ENCODE measurements around the gene CDKAL1. TPM values are rescaled to one million over a fixed set of nuclear protein-coding genes. Genes with fewer than 3 reads are reported as not detected.

Gene CDKAL1
- total and polyA plus RNA-seq, 2 of the 13 experiments (the other 11 are each of a cell fraction or from before 2014, with no cell fraction given): 9.5 to 27.7 TPM

DNA sequence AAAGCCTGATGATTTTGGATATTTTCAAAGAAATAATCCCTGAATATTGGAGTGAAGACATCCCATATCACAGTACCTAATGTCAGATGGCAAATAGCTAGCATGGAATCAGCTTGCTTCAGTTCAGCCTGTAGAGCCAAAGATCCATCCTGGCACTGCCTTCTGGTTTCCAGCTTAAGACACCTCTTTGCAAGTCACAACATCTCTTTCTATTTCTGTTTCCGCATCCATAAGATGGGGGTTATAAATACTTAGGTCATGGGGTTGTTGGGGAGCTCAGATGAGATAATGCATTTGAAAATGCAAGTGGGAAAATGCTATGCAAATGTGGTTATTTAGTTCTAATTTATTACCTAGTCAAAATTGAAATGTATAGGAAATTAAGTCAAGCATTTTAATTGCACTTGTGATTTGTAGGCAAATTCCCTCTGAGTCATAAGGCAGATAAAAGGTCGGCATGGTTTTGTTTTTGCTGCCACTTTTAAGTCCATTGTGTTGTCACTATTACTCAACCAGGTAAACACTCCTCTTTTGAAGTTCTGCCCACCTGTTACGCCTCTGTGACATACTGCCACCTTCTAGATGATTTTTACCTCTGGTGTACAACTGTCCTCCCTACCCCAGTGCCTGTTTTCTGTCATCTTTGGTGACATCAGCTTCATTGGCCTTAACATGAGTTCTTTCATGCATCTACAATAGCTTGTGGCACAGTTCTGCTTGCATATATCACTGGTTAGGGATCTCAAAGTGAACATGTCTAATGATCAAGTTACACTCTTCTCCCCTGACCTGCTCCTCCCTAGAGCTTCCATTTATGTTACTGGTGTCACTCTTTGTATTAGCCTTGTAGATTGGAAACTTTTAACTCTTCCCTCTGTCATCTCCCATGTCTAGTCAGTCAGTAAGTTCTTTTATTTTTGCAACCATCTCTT, 96.6 kb downstream of the CDKAL1 start (continued):
- TF ChIP-seq PCBP2 (optimal IDR thresholded peaks at IDR 0.05; ENCODE audit: low read depth, low read length, poor library complexity, severe bottlenecking): no peak
- no peak for TF ChIP-seq ZNF761 (CRISPR knock-in tag; conservative IDR thresholded peaks at IDR 0.05)
- peak; percentile 24; the same call in 1 of the 2 replicates for TF ChIP-seq ELF3 (CRISPR knock-in tag; IDR thresholded peaks at IDR 0.05)
- TF ChIP-seq KLF12 (CRISPR knock-in tag; IDR thresholded peaks at IDR 0.05; ENCODE audit: borderline replicate concordance): no peak
- TF ChIP-seq ZFP1 (CRISPR knock-in tag; IDR thresholded peaks at IDR 0.05): no peak
- TF ChIP-seq MAFK (conservative IDR thresholded peaks at IDR 0.05 in 1 of 2, IDR thresholded peaks at IDR 0.05 in 1 of 2; ENCODE audit: low read length in 2 of 2): no peak
- no peak for TF ChIP-seq ZNF251 (CRISPR knock-in tag; IDR thresholded peaks at IDR 0.05)
- peak; percentile 58; the same call in 1 of the 2 replicates for TF ChIP-seq THAP11 (CRISPR knock-in tag; IDR thresholded peaks at IDR 0.05)
- TF ChIP-seq MBD4 (IDR thresholded peaks at IDR 0.05; ENCODE audit: borderline replicate concordance, low read length): peak; percentile 60; the same call in 1 of the 2 replicates
- TF ChIP-seq ZNF44 (CRISPR knock-in tag; IDR thresholded peaks at IDR 0.05): no peak
- no peak; the same call in 1 of the 2 replicates for TF ChIP-seq HOXA5 (CRISPR knock-in tag; IDR thresholded peaks at IDR 0.05)
- no peak for TF ChIP-seq KLF9 (CRISPR knock-in tag; IDR thresholded peaks at IDR 0.05; ENCODE audit: low read depth)
- TF ChIP-seq, protein P1, sequence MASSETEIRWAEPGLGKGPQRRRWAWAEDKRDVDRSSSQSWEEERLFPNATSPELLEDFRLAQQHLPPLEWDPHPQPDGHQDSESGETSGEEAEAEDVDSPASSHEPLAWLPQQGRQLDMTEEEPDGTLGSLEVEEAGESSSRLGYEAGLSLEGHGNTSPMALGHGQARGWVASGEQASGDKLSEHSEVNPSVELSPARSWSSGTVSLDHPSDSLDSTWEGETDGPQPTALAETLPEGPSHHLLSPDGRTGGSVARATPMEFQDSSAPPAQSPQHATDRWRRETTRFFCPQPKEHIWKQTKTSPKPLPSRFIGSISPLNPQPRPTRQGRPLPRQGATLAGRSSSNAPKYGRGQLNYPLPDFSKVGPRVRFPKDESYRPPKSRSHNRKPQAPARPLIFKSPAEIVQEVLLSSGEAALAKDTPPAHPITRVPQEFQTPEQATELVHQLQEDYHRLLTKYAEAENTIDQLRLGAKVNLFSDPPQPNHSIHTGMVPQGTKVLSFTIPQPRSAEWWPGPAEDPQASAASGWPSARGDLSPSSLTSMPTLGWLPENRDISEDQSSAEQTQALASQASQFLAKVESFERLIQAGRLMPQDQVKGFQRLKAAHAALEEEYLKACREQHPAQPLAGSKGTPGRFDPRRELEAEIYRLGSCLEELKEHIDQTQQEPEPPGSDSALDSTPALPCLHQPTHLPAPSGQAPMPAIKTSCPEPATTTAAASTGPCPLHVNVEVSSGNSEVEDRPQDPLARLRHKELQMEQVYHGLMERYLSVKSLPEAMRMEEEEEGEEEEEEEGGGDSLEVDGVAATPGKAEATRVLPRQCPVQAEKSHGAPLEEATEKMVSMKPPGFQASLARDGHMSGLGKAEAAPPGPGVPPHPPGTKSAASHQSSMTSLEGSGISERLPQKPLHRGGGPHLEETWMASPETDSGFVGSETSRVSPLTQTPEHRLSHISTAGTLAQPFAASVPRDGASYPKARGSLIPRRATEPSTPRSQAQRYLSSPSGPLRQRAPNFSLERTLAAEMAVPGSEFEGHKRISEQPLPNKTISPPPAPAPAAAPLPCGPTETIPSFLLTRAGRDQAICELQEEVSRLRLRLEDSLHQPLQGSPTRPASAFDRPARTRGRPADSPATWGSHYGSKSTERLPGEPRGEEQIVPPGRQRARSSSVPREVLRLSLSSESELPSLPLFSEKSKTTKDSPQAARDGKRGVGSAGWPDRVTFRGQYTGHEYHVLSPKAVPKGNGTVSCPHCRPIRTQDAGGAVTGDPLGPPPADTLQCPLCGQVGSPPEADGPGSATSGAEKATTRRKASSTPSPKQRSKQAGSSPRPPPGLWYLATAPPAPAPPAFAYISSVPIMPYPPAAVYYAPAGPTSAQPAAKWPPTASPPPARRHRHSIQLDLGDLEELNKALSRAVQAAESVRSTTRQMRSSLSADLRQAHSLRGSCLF (CRISPR knock-in tag; IDR thresholded peaks at IDR 0.05; ENCODE audit: borderline replicate concordance): no peak
- no peak for TF ChIP-seq THYN1 (CRISPR knock-in tag; IDR thresholded peaks at IDR 0.05; ENCODE audit: borderline replicate concordance, low read depth)
- no peak for TF ChIP-seq SAFB2 (CRISPR knock-in tag; IDR thresholded peaks at IDR 0.05; ENCODE audit: borderline replicate concordance, low read depth)
- TF ChIP-seq GLI4 (CRISPR knock-in tag; IDR thresholded peaks at IDR 0.05; ENCODE audit: borderline replicate concordance): no peak
- no peak for TF ChIP-seq ZNF747 (CRISPR knock-in tag; IDR thresholded peaks at IDR 0.05; ENCODE audit: borderline replicate concordance)
- TF ChIP-seq, protein P2, sequence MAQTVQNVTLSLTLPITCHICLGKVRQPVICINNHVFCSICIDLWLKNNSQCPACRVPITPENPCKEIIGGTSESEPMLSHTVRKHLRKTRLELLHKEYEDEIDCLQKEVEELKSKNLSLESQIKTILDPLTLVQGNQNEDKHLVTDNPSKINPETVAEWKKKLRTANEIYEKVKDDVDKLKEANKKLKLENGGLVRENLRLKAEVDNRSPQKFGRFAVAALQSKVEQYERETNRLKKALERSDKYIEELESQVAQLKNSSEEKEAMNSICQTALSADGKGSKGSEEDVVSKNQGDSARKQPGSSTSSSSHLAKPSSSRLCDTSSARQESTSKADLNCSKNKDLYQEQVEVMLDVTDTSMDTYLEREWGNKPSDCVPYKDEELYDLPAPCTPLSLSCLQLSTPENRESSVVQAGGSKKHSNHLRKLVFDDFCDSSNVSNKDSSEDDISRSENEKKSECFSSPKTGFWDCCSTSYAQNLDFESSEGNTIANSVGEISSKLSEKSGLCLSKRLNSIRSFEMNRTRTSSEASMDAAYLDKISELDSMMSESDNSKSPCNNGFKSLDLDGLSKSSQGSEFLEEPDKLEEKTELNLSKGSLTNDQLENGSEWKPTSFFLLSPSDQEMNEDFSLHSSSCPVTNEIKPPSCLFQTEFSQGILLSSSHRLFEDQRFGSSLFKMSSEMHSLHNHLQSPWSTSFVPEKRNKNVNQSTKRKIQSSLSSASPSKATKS (CRISPR knock-in tag; IDR thresholded peaks at IDR 0.05): no peak
- no peak for TF ChIP-seq POLR2AphosphoS5 (IDR thresholded peaks at IDR 0.05; ENCODE audit: low read depth, low read length)
- no peak for TF ChIP-seq ZBTB7B (CRISPR knock-in tag; IDR thresholded peaks at IDR 0.05)
